ENCODE measurements around the gene CPNE1. TPM values are rescaled to one million over a fixed set of nuclear protein-coding genes. Genes with fewer than 3 reads are reported as not detected.

CPNE1 gene
- total RNA-seq, 4 donors from 2014 or later = 43.3 to 238 (median 103) TPM

GRCh38 chr20:35604449-35604747 is 60.3 kb downstream of the CPNE1 start:
- H3K27ac ChIP-seq = no peak overlapping the region
- peaks cover 20% of the 10 kb centered on the region for H3K4me1 ChIP-seq
- H3K4me3 ChIP-seq = no peak overlapping the region
- WGBS = 62% methylated on average over 4 of the region's 4 CpGs
- TF ChIP-seq CTCF (IDR thresholded peaks at IDR 0.05) (no peak), EP300 (IDR thresholded peaks at IDR 0.05) (no peak), POLR2AphosphoS5 (IDR thresholded peaks at IDR 0.05) (no peak), POLR2A (IDR thresholded peaks at IDR 0.05) (no peak)
- H3K36me3 ChIP-seq = no peaks in the 10 kb centered on the region
- DNase-seq (ENCODE audit: low spot score in 2 of 2) = peak in 1 of 2 donors; percentile 41
- H3K27me3 ChIP-seq = peaks cover 20% of the 10 kb centered on the region
- no peaks in the 10 kb centered on the region for H3K9me3 ChIP-seq

- Histone ChIP-seq H3K4me3 (no peak overlapping the region), H3K27me3 (peaks cover 20% of the 10 kb centered on the region), H3K4me1 (peaks cover 20% of the 10 kb centered on the region), H3K9me3 (no peaks in the 10 kb centered on the region), H3K27ac (no peak overlapping the region), H3K36me3 (no peaks in the 10 kb centered on the region)
- WGBS = 91% methylated on average over 10 of the region's 11 CpGs
- DNase-seq (ENCODE audit: low spot score in 2 of 2) = peak in 1 of 2 donors; percentile 21
- TF ChIP-seq POLR2A (IDR thresholded peaks at IDR 0.05) (no peak), CTCF (IDR thresholded peaks at IDR 0.05) (no peak), EP300 (IDR thresholded peaks at IDR 0.05) (no peak), POLR2AphosphoS5 (IDR thresholded peaks at IDR 0.05) (no peak)
Observed at GRCh38 chr20:35603695-35604448, 60.8 kb downstream of the CPNE1 start.

- Histone ChIP-seq H3K9me3 (no peaks in the 10 kb centered on the region), H3K27ac (no peak overlapping the region), H3K27me3 (peaks cover 20% of the 10 kb centered on the region), H3K4me3 (no peak overlapping the region), H3K36me3 (no peaks in the 10 kb centered on the region), H3K4me1 (peaks cover 20% of the 10 kb centered on the region)
- WGBS = 97% methylated on average over 15 of the region's 15 CpGs
- no peak for DNase-seq (ENCODE audit: low spot score in 2 of 2)
- TF ChIP-seq POLR2A (IDR thresholded peaks at IDR 0.05) (no peak), CTCF (IDR thresholded peaks at IDR 0.05) (no peak)
Observed at GRCh38 chr20:35602851-35603495, 61.7 kb downstream of the CPNE1 start.

GRCh38 chr20:35601990-35602389 is 62.7 kb downstream of the CPNE1 start:
- no peak for DNase-seq (ENCODE audit: low spot score in 2 of 2)

More at GRCh38 chr20:35601990-35602389, 62.7 kb downstream of the CPNE1 start:
- Histone ChIP-seq H3K27ac (no peak overlapping the region), H3K36me3 (no peaks in the 10 kb centered on the region), H3K4me3 (peak overlapping the region; percentile 60), H3K27me3 (peaks cover 20% of the 10 kb centered on the region), H3K4me1 (peaks cover 20% of the 10 kb centered on the region), H3K9me3 (no peaks in the 10 kb centered on the region)
- TF ChIP-seq POLR2AphosphoS5 (IDR thresholded peaks at IDR 0.05) = no peak
- TF ChIP-seq POLR2A (IDR thresholded peaks at IDR 0.05) = no peak
- TF ChIP-seq CTCF (IDR thresholded peaks at IDR 0.05) = no peak
- TF ChIP-seq EP300 (IDR thresholded peaks at IDR 0.05) = no peak
- no CpG with 5 or more reads among the region's 30 CpGs for WGBS
